Mucosa of descending colon (tissue), 3 donors: Measurements from ENCODE around the gene CDC42EP2. TPM values are rescaled to one million over a fixed set of nuclear protein-coding genes. Genes with fewer than 3 reads are reported as not detected.

Source experiments
- ATAC-seq: fragments of 200-7000 bp; cut with Tn5 transposase; one replicate; pipeline ENCODE4 v1.9.1; 2020; ENCODE audit warnings: mild to moderate bottlenecking, moderate library complexity
- DNase-seq, 3 donors: peaks; one replicate each; pipeline ENCODE4 v3.0.0-alpha.2; 2020
- H3K36me3 ChIP-seq: fragments of 200-600 bp; one replicate; pipeline ENCODE4 v1.8.0; 2021; ENCODE audit warnings: low read depth, mild to moderate bottlenecking
- H3K4me1 ChIP-seq: fragments of 200-600 bp; one replicate; pipeline ENCODE4 v1.8.0; 2021; ENCODE audit warnings: low read depth, mild to moderate bottlenecking
- H3K4me3 ChIP-seq: fragments of 200-600 bp; one replicate; pipeline ENCODE4 v1.8.0; 2021; ENCODE audit warnings: mild to moderate bottlenecking
- H3K9me3 ChIP-seq: fragments of 200-600 bp; one replicate; pipeline ENCODE4 v1.8.0; 2021; ENCODE audit warnings: mild to moderate bottlenecking
- CTCF ChIP-seq: fragments of 200-600 bp; IDR thresholded peaks from one replicate; pipeline ENCODE4 v1.8.0; 2022; ENCODE audit warnings: antibody characterized with exemption, mild to moderate bottlenecking
- intact Hi-C, 2 donors: fragments of 100-400 bp; cut with DNase I in 1 of 2; cut with micrococcal nuclease in 1 of 2; formaldehyde crosslinking; loops; one replicate each; pipeline versions ENCODE4 v1.11.0 to v1.11.1; 2022; cut with DNase I, micrococcal nuclease
- total RNA-seq, 3 donors: library from RNA; stranded (reverse); fragmentation: NEBNext Ultra II Directional in 2 of 3; extraction: Animal tissue kit (Norgen Biotek cat#: 25700) in 2 of 3; gene quantifications; one replicate each; pipeline versions ENCODE4 v1.2.1 to v1.2.4, GENCODE V29; 2021 to 2023
- donor health status: DM: no; HTN: no; CAD: no; lungs with moderate emphysema.
- donor health status: DM: no; HTN: no; CAD: no.
- donor health status: DM: no; HTN: yes; CAD: no.

The CDC42EP2 gene
- total RNA-seq, 3 donors from 2014 or later: 7.0 to 27.4 (median 11.6) TPM

- Histone ChIP-seq H3K4me1 (peaks cover 11% of the 10 kb centered on the region), H3K9me3 (no peaks in the 10 kb centered on the region), H3K4me3 (peak within 1 kb of the TSS; percentile 27), H3K36me3 (peaks cover 7% of the 10 kb centered on the region)
- DNase-seq: peak; percentile 98 to 99 (median 98)
- intact Hi-C loops: no loop called here
- no peak for TF ChIP-seq CTCF
- ATAC-seq: peak; percentile 94
Measured at GRCh38 chr11:65354265-65355012, 39.8 kb downstream of the CDC42EP2 start, which contains the start of gene TIGD3. Gene TIGD3, plus strand, starts transcription at chr11:65354751. Its CDS starts 1,058 bp downstream, at chr11:65355809.

- Histone ChIP-seq H3K36me3 (peaks cover 7% of the 10 kb centered on the region), H3K4me3 (peak overlapping the region; percentile 27), H3K9me3 (no peaks in the 10 kb centered on the region), H3K4me1 (peaks cover 11% of the 10 kb centered on the region)
- intact Hi-C loops: no loop called here
- ATAC-seq (peak; percentile 44), DNase-seq (peak; percentile 52 to 76 (median 69))
- TF ChIP-seq CTCF: no peak
Measured at GRCh38 chr11:65355013-65355775, 40.5 kb downstream of the CDC42EP2 start.

GRCh38 chr11:65355776-65356393 is 41.2 kb downstream of the CDC42EP2 start:
- H3K36me3 ChIP-seq: peaks cover 7% of the 10 kb centered on the region
- H3K4me1 ChIP-seq: peaks cover 11% of the 10 kb centered on the region
- TF ChIP-seq CTCF: no peak
- H3K9me3 ChIP-seq: no peaks in the 10 kb centered on the region
- intact Hi-C loops: no loop called here
- DNase-seq (peak; percentile 33 to 72 (median 65)), ATAC-seq (no peak)
- H3K4me3 ChIP-seq: no peak overlapping the region

- no peak overlapping the region for H3K4me3 ChIP-seq
- intact Hi-C loops: no loop called here
- peaks cover 4% of the 10 kb centered on the region for H3K36me3 ChIP-seq
- no peaks in the 10 kb centered on the region for H3K9me3 ChIP-seq
- no peak for TF ChIP-seq CTCF
- H3K4me1 ChIP-seq: peaks cover 11% of the 10 kb centered on the region
- DNase-seq: peak in 1 of 3 donors; percentile 56
- no peak for ATAC-seq
Measured at GRCh38 chr11:65356394-65356972, 41.8 kb downstream of the CDC42EP2 start.

- Histone ChIP-seq H3K36me3 (no peaks in the 10 kb centered on the region), H3K9me3 (no peaks in the 10 kb centered on the region), H3K4me3 (no peak overlapping the region), H3K4me1 (peaks cover 11% of the 10 kb centered on the region)
- no peak for TF ChIP-seq CTCF
- intact Hi-C loops: no loop called here
- ATAC-seq (peak; percentile 2), DNase-seq (peak in 1 of 3 donors; percentile 50)
Measured at GRCh38 chr11:65357856-65358356, 43.2 kb downstream of the CDC42EP2 start.
